GM19438 (cell line): Measurements from ENCODE around the gene SLC25A41.

Experiments used
- ATAC-seq: cut with Tn5 transposase; IDR thresholded peaks from one replicate; pipeline ENCODE4 v1.9.1; 2021; ENCODE audit warnings: low read depth; ENCODE audit not compliant: unreplicated experiment

The SLC25A41 gene

GRCh38 chr19:6460099-6460884 lies 26.7 kb upstream of the SLC25A41 start:
- peak; percentile 56 for ATAC-seq

DNA sequence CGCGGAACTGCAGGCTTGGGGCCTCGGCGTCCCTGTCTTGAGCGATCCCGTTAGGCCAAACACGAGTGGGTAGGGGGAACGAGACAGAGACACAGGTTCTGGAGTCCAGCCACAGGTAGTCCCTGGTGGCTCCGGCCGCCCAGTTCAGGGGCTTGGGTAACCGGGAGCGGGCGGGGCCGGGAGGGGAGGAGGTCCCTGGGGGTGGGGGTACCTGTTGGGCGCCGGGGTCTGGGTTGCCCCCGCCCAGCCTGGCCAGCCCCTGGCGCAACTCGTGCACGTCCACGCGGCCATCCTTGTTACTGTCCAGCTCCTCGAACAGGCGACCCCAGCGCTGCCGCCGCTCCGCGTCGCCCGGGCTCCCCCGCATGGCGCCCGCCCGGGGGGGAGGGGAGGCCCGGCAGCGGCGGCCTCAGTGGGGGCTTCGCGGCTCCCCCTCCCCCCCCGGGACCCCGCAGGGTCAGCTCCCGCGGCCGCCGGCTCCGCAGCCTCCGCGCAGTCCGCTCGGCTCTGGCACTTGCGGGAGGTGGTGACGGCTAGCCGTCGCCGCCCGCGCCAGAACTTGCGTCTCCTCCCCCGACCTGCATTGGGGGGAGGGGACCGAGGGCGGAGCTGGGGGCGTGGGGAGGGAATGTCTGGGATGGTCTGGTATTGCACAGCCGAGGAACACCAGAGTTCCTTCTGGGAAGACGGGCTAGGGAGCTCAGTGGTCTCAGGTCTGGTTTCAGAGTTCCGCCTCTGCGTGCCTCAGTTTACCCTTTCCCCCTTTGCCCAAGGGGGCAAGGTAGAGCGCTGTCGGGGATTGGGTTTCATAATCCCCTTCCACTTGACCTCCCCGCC lies 25.9 kb upstream of the SLC25A41 start, which contains the start of gene SLC25A23:
TSS of gene SLC25A23 (minus strand) at position 531 of the 837 bp plus-strand sequence. CDS start at position 367, 164 bp downstream.
- peak; percentile 29 for ATAC-seq

DNA sequence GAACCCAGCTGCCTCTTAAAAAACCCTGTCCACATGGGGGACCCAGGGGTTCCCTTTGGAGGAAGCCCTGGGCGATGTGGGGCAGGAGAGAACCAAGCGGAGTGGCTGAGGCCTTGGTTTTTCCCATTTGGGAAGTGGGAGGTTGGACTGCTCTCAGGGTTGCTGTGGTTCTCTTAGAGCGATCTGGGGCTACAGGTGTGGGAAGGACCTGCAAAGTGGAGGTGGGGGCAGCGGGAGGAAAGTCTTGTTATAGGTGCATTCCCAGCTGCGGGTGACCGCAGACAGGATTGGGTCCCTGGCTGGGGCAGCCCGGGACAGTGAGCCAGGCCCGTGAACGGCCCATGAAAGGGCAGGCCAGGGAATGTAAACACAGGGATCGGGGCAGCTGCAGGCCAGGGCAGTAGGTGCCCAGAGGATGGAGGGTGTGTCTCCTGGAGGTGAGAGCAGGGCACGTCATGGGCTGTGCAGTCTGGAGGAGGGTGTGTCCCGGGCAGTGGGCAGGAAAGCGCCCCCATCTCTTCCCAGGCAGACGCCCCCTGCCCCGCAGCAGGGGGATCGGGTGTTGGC lies 25.2 kb upstream of the SLC25A41 start:
- no peak for ATAC-seq

GRCh38 chr19:6457958-6458694 lies 24.6 kb upstream of the SLC25A41 start:
- ATAC-seq: no peak

DNA sequence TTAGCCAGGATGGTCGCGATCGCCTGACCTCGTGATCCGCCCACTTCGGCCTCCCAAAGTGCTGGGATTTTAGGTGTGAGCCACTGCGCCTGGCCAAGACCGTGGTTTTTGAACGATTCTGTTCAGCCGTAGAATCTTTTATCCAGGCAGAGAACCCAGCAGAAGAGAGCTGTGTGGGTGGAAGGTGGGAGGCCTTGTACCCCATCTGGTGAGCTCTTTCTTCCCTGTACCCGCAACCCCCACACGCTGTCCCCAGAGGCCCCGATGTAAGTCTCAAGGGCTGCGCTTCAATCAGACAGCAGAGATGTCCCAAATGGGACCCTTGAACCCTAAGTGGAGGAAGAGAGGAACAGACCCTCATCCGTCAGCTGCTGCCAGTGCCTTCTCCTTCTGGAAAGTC lies 22.4 kb upstream of the SLC25A41 start:
- ATAC-seq: no peak

DNA sequence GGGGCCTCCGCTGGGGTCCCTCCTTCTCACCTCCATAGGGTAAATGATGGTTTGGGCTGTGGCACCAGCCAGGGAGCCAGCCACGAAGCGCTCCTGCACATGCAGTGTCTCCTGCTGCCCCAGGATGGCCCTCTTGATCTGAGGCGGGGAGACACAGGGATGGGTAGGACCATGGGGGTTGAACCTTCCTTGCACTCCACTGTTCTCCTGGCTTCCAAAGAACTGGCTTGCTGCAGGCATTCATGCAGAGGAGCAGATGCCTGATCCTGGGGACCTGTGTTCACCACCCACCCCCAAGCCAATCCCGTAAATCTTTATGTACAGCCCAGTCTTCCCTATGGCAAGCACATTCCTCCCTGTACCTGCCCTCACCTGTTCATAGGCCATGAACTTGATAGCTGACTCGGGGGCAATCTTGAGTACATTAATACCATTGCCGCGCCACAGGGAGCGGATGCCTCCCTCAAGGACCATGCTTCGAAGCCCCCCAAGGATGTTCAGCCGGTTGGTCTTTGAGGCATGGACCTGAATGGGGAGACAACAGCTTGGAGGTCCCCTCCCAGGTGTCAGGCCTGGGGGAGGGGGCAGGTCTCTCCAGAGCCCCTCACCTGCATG lies 20.5 kb upstream of the SLC25A41 start:
- no peak for ATAC-seq

GRCh38 chr19:6452899-6453298 lies 19.3 kb upstream of the SLC25A41 start:
- no peak for ATAC-seq

DNA sequence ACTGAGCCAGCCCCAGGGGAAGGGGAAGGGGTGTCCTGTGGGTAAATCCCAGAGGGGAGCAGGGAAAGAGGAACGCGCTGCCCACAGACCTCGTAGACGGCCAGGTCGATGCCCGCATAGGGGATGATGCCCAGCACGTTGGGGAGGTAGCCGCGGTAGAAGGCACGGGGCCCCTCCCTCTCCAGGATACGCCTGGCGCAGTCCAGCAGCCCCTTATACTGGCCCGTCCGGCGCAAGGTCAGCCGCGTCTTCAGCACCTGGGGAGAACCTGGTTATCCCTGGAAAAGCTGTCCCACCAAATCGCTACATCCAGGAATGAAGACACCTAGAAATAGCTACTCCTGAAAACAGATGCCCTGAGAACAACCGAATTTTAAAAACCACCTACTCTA lies 18.7 kb upstream of the SLC25A41 start:
- ATAC-seq: no peak

GRCh38 chr19:6451583-6452222 lies 18.1 kb upstream of the SLC25A41 start:
- ATAC-seq: no peak

GRCh38 chr19:6450166-6450565 lies 16.6 kb upstream of the SLC25A41 start:
- no peak for ATAC-seq

DNA sequence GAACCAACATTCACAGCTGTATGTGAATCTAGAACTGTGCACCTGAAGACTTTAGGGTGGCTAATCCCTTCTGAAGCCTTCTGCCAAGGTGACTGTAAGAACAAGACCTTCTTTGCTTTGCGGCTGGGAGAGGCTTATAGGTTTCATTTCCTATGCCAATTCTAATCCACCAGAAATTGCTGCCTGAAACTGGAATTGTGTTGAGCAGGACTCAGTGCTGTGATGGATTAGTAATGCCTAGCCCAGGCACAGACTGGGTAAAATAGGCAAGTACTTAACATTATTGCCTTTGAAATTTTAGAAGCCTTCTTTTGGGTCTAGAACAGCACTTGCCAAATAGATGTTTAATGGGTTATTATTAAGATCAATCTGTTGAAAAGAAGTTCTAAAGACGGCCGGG lies 14.5 kb upstream of the SLC25A41 start:
- ATAC-seq: no peak

DNA sequence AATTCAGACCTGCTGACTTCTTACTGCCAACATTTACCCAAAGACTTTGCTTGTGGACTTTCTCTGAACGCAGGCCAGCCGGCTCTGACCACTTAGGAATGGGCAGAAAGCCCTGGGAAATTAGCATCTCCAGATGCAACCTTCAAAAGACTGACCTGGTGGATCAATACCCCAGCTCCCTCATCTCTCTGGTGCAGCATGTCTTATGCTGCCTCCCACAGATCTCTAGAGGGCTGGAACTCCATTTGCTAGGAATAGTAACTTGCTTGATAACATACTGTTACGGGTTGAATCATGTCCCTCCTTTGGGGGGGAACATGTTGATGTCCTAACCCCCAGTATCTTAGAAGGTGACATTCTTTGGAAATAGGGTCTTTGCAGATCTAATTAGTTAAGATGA lies 12.9 kb upstream of the SLC25A41 start:
- ATAC-seq: no peak

- ATAC-seq: no peak
Measured at GRCh38 chr19:6443986-6444385, 10.4 kb upstream of the SLC25A41 start.

- ATAC-seq: no peak
Measured at GRCh38 chr19:6442087-6442688, 8.6 kb upstream of the SLC25A41 start.

- no peak for ATAC-seq
Measured at GRCh38 chr19:6440905-6441304, 7.3 kb upstream of the SLC25A41 start.

GRCh38 chr19:6439743-6440142 lies 6.2 kb upstream of the SLC25A41 start:
- ATAC-seq: no peak

DNA sequence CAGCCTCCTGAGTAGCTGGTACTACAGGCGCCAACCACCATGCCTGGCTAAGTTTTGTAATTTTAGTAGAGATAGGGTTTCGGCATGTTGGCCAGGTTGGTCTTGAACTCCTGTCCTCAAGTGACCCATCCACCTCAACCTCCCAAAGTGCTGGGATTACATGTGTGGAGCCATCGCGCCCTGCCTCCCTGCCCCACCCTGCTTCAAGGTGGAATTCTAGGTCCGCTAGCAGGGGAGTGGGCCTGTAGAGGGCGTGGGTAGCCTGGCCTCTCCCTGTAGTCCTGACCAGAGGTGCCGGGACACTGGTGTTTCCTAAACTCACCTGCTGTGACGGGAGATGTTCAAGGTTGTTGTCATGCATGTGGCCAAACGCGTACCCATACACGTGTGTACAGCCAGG lies 398 bp downstream of the SLC25A41 start:
- ATAC-seq: no peak

DNA sequence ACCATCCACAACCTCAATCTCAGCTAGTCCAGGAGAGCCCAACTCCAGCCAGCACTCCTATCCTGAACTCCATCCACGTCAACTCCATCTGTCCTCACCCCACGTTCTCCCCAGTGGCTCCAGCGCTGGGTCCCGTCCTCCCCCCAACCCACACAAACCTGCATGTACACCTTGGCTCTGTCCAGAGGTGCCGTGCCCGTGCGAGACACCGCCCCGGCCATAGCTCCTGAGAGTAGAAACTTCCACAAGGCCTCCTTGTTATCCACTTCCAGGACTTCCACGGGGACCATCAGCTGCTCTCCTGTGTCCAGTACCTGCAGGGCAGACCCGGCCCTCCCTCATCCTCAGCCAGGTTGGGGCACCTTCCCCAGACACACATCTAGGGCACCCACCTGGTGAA lies 1.7 kb downstream of the SLC25A41 start:
- ATAC-seq: no peak

- no peak for ATAC-seq
Measured at GRCh38 chr19:6429419-6430221, 3.9 kb downstream of the SLC25A41 start.
